Measurements from ENCODE around the gene TNFRSF12A. TPM values are rescaled to one million over a fixed set of nuclear protein-coding genes. Genes with fewer than 3 reads are reported as not detected.

The TNFRSF12A gene
- total and polyA plus RNA-seq, 10 of the 15 experiments (the other 5 are each of a cell fraction or from before 2014, with no cell fraction given) = 0.35 to 1.7 (median 1.2) TPM; not detected in 2

DNA sequence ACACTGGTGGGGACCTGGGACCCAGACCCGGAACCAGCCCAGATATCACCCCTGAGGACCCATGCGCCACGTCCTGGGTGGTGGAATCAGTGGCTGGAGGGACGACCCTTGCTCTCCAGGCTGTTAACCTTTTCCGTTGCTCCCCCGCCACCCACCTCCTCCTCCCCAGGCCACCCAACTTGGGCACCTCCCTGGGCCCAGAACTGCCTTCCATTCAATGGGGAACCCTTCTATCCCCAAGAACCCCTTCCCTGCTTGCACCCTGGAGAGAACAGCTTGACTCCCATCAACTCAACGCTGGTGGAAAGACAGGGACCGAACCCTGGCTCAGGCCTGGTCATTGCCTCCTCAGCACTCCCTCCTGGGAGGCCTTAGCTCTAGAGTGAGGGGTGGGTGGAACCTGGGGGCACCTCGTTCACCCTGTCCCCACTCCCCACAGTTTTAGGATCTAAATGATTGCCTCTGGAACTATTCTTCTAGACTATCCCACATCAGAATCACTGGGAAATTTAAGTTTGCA lies 39.6 kb downstream of the TNFRSF12A start (continued):
- TF ChIP-seq ZSCAN29 (IDR thresholded peaks at IDR 0.05) = no peak

DNA sequence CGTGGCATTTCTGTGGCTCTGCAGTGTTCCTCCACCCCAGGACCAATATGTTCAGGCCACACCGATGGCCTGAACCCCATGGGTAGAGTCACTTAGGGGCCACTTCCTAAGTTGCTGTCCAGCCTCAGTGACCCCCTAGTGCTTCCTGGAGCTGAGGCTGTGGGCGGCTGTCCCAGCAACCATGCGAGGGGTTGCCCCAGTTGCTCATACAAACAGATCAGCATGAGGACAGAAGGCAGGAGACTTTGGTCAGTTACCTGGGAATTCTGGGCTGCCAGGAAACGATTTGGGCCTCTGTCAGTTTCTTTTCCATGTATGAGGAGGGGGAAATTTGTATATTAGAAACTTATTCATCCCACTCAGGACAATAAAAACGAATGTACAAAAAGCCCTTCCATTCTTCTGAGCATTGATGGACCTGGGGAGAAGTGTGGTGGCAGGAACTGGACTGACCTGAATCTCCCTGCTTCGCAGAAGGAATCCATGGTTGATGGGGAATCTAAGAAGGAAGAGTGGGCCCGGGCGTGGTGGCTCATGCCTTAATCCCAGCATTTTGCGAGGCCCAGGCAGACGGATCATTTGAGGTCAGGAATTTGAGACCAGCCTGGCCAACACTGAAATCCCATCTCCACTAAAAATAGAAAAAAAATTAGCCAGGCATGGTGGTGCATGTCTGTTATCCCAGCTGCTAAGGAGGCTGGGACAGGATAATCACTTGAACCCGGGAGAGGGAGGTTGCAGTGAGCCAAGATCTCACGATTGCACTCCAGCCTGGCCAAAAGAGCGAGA lies 40.4 kb downstream of the TNFRSF12A start:
- FAIRE-seq (no peak), DNase-seq (ENCODE audit: low read depth, low spot score) (no peak), ATAC-seq (no peak)
- Histone ChIP-seq H3K4me1 (ENCODE audit: control insufficient read depth, insufficient read depth, low read length) (peaks cover 18% of the 10 kb centered on the region), H2AFZ (ENCODE audit: control insufficient read depth, low read depth, low read length) (no peak overlapping the region; the same call in 1 of the 2 replicates), H3K27me3 (replicated peaks in 1 of 2; ENCODE audit: control insufficient read depth in 2 of 2, insufficient read depth in 2 of 2, low read length in 1 of 2) (no peaks in the 10 kb centered on the region), H3K79me2 (ENCODE audit: control insufficient read depth, insufficient read depth, low read length) (peaks cover 4% of the 10 kb centered on the region), H3K9me3 (replicated peaks; ENCODE audit: control insufficient read depth, insufficient read depth, low read length) (no peaks in the 10 kb centered on the region; the same call in 2 of the 3 replicates), H3K36me3 (ENCODE audit: control insufficient read depth in 2 of 2, insufficient read depth in 2 of 2, low read length in 1 of 2) (no peaks in the 10 kb centered on the region), H3K4me2 (ENCODE audit: control insufficient read depth, insufficient read depth) (no peak overlapping the region), H3K9ac (ENCODE audit: control insufficient read depth, insufficient read depth, low read length) (no peak overlapping the region), H3K4me3 (no peak overlapping the region), H4K20me1 (ENCODE audit: control insufficient read depth, insufficient read depth) (no peaks in the 10 kb centered on the region), H3K27ac (ENCODE audit: control insufficient read depth, insufficient read depth) (no peak overlapping the region)
- ChIA-PET CTCF (interaction anchor here (0.7 to 9.5 kb wide), 15 partner anchors 12 to 136 kb away, joined by 3 to 174 read pairs (median 10); partner anchors contain the start of genes HCFC1R1 and THOC6), RAD21 (ENCODE audit: unreplicated experiment) (interaction anchor here (1.1 to 3.0 kb wide), 6 partner anchors 15 to 105 kb away, joined by 3 to 72 read pairs (median 9); no protein-coding TSS in a partner anchor), SMC1A (ENCODE audit: uncharacterized antibody, unreplicated experiment) (interaction anchor here (1.3 to 3.9 kb wide), 5 partner anchors 16 to 106 kb away, joined by 3 to 53 read pairs (median 4); no protein-coding TSS in a partner anchor), POLR2A (interaction anchor here (0.5 to 1.7 kb wide), 4 partner anchors 17 to 75 kb away, joined by 3 to 12 read pairs (median 4); no protein-coding TSS in a partner anchor)
- intact Hi-C loops (cut with micrococcal nuclease; ENCODE audit: unreplicated experiment) = no loop called here
- TF ChIP-seq CREB1 (IDR thresholded peaks at IDR 0.05; ENCODE audit: low read depth) (no peak), RB1 (IDR thresholded peaks at IDR 0.05; ENCODE audit: borderline replicate concordance) (no peak), BRCA1 (IDR thresholded peaks at IDR 0.05; ENCODE audit: low read depth, low read length) (no peak), TAF1 (IDR thresholded peaks at IDR 0.05; ENCODE audit: borderline replicate concordance, low read depth, low read length) (no peak)
- TF ChIP-seq, protein P1, sequence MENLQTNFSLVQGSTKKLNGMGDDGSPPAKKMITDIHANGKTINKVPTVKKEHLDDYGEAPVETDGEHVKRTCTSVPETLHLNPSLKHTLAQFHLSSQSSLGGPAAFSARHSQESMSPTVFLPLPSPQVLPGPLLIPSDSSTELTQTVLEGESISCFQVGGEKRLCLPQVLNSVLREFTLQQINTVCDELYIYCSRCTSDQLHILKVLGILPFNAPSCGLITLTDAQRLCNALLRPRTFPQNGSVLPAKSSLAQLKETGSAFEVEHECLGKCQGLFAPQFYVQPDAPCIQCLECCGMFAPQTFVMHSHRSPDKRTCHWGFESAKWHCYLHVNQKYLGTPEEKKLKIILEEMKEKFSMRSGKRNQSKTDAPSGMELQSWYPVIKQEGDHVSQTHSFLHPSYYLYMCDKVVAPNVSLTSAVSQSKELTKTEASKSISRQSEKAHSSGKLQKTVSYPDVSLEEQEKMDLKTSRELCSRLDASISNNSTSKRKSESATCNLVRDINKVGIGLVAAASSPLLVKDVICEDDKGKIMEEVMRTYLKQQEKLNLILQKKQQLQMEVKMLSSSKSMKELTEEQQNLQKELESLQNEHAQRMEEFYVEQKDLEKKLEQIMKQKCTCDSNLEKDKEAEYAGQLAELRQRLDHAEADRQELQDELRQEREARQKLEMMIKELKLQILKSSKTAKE (IDR thresholded peaks at IDR 0.05; ENCODE audit: low read depth, poor library complexity, severe bottlenecking) = no peak
- no TSS peak for BruUV-seq (replicated peaks)
- in situ Hi-C loops (cut with MboI) = loop anchor here (5.0 kb wide), 2 partner anchors 37 to 67 kb away; partner anchors contain the start of gene ZSCAN10
- WGBS (ENCODE audit: insufficient coverage, insufficient replicate concordance, low lambda C conversion rate, missing lambda C conversion rate) = 61% methylated on average over 14 of the region's 14 CpGs
